H1 (cell line): Measurements from ENCODE around the gene INSYN2A. TPM values are rescaled to one million over a fixed set of nuclear protein-coding genes. Genes with fewer than 3 reads are reported as not detected.

Experiments used
- CTCF ChIA-PET: fragments of 300-600 bp; sonication (Branson Sonifier 250); formaldehyde crosslinking; loops from one replicate; lab custom pipeline; 2021; ENCODE audit not compliant: partially characterized antibody; lab: Charles Lee
- POLR2A ChIA-PET: fragments of 300-600 bp; sonication (Branson Sonifier 250); formaldehyde crosslinking; loops from one replicate; lab custom pipeline; 2021; ENCODE audit warnings: inconsistent platforms; ENCODE audit not compliant: partially characterized antibody; lab: Charles Lee
- DNase-seq, 2 experiments: peaks; one replicate each; pipeline versions ENCODE4 v3.0.0 to v3.0.0-alpha.2; 2010 to 2022; ENCODE audit warnings: low spot score in 2 of 2, low read depth in 1 of 2, mixed read lengths in 1 of 2
- FAIRE-seq: peaks from 2 replicates; lab custom pipeline; 2011; peaks lifted over from hg19 to GRCh38; lab: Jason Lieb, UNC
- H2AFZ ChIP-seq: 2 replicates; pipeline ENCODE4 v1.8.1; 2012; ENCODE audit warnings: low read length, inconsistent platforms
- H2AK5ac ChIP-seq: 2 replicates; pipeline ENCODE4 v1.6.1; 2013; ENCODE audit warnings: low read depth, low read length
- H2BK120ac ChIP-seq: replicated peaks from 2 replicates; pipeline ENCODE3; 2013; ENCODE audit warnings: low read depth, low read length, inconsistent platforms
- H2BK12ac ChIP-seq: 2 replicates; pipeline ENCODE4 v1.6.1; 2013; ENCODE audit warnings: low read depth, low read length
- H2BK15ac ChIP-seq: 2 replicates; pipeline ENCODE4 v1.6.1; 2013; ENCODE audit warnings: low read length
- H2BK20ac ChIP-seq: 2 replicates; pipeline ENCODE4 v1.6.1; 2013; ENCODE audit warnings: low read length
- H2BK5ac ChIP-seq: 2 replicates; pipeline ENCODE4 v1.6.1; 2013; ENCODE audit warnings: low read depth, low read length
- H3K14ac ChIP-seq: 2 replicates; pipeline ENCODE4 v1.6.1; 2013; ENCODE audit warnings: inconsistent platforms; ENCODE audit not compliant: insufficient read length
- H3K18ac ChIP-seq: 2 replicates; pipeline ENCODE4 v1.6.1; 2013; ENCODE audit warnings: low read length; ENCODE audit errors: extremely low read depth
- H3K23ac ChIP-seq: 2 replicates; pipeline ENCODE4 v1.6.1; 2013; ENCODE audit warnings: inconsistent platforms; ENCODE audit not compliant: insufficient read length
- H3K23me2 ChIP-seq: 2 replicates; pipeline ENCODE4 v1.6.1; 2013; ENCODE audit warnings: low read depth, low read length
- H3K27ac ChIP-seq: 2 replicates; pipeline ENCODE4 v1.6.1; 2011; ENCODE audit warnings: low read depth, low read length, inconsistent platforms
- H3K27me3 ChIP-seq, 4 experiments: replicated peaks in 1 of 4; 1 replicate in 1 of 4; 2 replicates in 3 of 4; pipeline versions ENCODE4 v1.6.1 to v1.8.1; 2011 to 2013; ENCODE audit warnings: low read length in 3 of 4, mild to moderate bottlenecking in 3 of 4, inconsistent platforms in 2 of 4, mixed read lengths in 2 of 4, moderate library complexity in 1 of 4; ENCODE audit not compliant: control insufficient read depth in 3 of 4, insufficient read depth in 3 of 4; ENCODE audit errors: extremely low read depth in 1 of 4
- H3K36me3 ChIP-seq, 4 experiments: 2 replicates each; pipeline versions ENCODE4 v1.6.1 to v1.8.1; 2011 to 2013; ENCODE audit warnings: mild to moderate bottlenecking in 4 of 4, low read length in 3 of 4, moderate library complexity in 2 of 4, control low read depth in 1 of 4, inconsistent platforms in 1 of 4; ENCODE audit not compliant: insufficient read depth in 4 of 4, control insufficient read depth in 2 of 4
- H3K4ac ChIP-seq: replicated peaks from 2 replicates; pipeline ENCODE3; 2013; ENCODE audit warnings: low read length, low read depth, mixed read lengths, inconsistent platforms; ENCODE audit not compliant: insufficient read length
- H3K4me1 ChIP-seq, 4 experiments: replicated peaks in 1 of 4; 1 replicate in 1 of 4; 2 replicates in 3 of 4; pipeline versions ENCODE4 v1.6.1 to v1.8.1; 2011 to 2013; ENCODE audit warnings: low read length in 3 of 4, inconsistent platforms in 2 of 4, mixed read lengths in 1 of 4; ENCODE audit not compliant: insufficient read depth in 4 of 4, control insufficient read depth in 3 of 4
- H3K4me2 ChIP-seq, 2 experiments: 2 replicates each; pipeline versions ENCODE4 v1.6.1 to v1.8.1; 2011 to 2013; ENCODE audit warnings: low read depth in 2 of 2, low read length in 2 of 2, control low read depth in 1 of 2, inconsistent platforms in 1 of 2, mild to moderate bottlenecking in 1 of 2; ENCODE audit not compliant: insufficient read depth in 1 of 2
- H3K4me3 ChIP-seq, 4 experiments: fragments of 200-600, 300-600 bp in 1 of 4; sonication (generic), shearing (Covaris generic), sonication (Bioruptor Twin) in 1 of 4; 2 replicates each; pipeline versions ENCODE4 v1.5.1 to v1.8.1; 2011 to 2016; ENCODE audit warnings: low read length in 4 of 4, low read depth in 3 of 4, control low read depth in 2 of 4, inconsistent platforms in 2 of 4, mild to moderate bottlenecking in 2 of 4, mixed read lengths in 1 of 4, moderate library complexity in 1 of 4; ENCODE audit not compliant: insufficient read depth in 2 of 4; ENCODE audit errors: extremely low read depth in 1 of 4
- H3K56ac ChIP-seq: replicated peaks from 2 replicates; pipeline ENCODE3; 2013; ENCODE audit warnings: low read depth, mild to moderate bottlenecking, mixed read lengths, low read length, inconsistent platforms; ENCODE audit not compliant: insufficient read length
- H3K79me1 ChIP-seq: 2 replicates; pipeline ENCODE4 v1.6.1; 2013; ENCODE audit warnings: low read depth, low read length, control low read depth
- H3K79me2 ChIP-seq, 2 experiments: 2 replicates each; pipeline versions ENCODE4 v1.6.1 to v1.8.1; 2012 to 2013; ENCODE audit warnings: low read length in 2 of 2, mild to moderate bottlenecking in 2 of 2, inconsistent platforms in 1 of 2; ENCODE audit not compliant: insufficient read depth in 2 of 2, control insufficient read depth in 1 of 2
- H3K9ac ChIP-seq, 4 experiments: replicated peaks in 1 of 4; 1 replicate in 1 of 4; 2 replicates in 3 of 4; pipeline versions ENCODE4 v1.6.1 to v1.8.1; 2011 to 2013; ENCODE audit warnings: low read depth in 3 of 4, low read length in 3 of 4, control low read depth in 2 of 4, mild to moderate bottlenecking in 2 of 4, moderate library complexity in 2 of 4, inconsistent platforms in 1 of 4; ENCODE audit errors: extremely low read depth in 1 of 4
- H3K9me3 ChIP-seq, 2 experiments: 2 replicates each; pipeline versions ENCODE4 v1.6.1 to v1.8.1; 2012 to 2013; ENCODE audit warnings: mild to moderate bottlenecking in 2 of 2, moderate library complexity in 2 of 2, control low read depth in 1 of 2, inconsistent platforms in 1 of 2, low read depth in 1 of 2, low read length in 1 of 2, mixed read lengths in 1 of 2; ENCODE audit not compliant: insufficient read depth in 2 of 2
- H4K20me1 ChIP-seq, 2 experiments: replicated peaks in 1 of 2; 2 replicates each; pipeline versions ENCODE3 to v1.8.1; 2011 to 2013; ENCODE audit warnings: inconsistent platforms in 2 of 2, low read length in 2 of 2, mild to moderate bottlenecking in 1 of 2; ENCODE audit not compliant: insufficient read depth in 2 of 2, control insufficient read depth in 1 of 2
- H4K5ac ChIP-seq: 2 replicates; pipeline ENCODE4 v1.6.1; 2013; ENCODE audit warnings: low read length, low read depth, mixed read lengths, inconsistent platforms; ENCODE audit not compliant: insufficient read length
- H4K8ac ChIP-seq: 2 replicates; pipeline ENCODE4 v1.8.0; 2013; ENCODE audit warnings: mild to moderate bottlenecking, moderate library complexity, low read length, inconsistent platforms; ENCODE audit not compliant: insufficient read depth; ENCODE audit errors: extremely low read depth
- H4K91ac ChIP-seq: replicated peaks from 2 replicates; pipeline ENCODE3; 2013; ENCODE audit warnings: low read length, mixed read lengths, inconsistent platforms; ENCODE audit not compliant: insufficient read length
- BRCA1 ChIP-seq: IDR thresholded peaks from 2 replicates; pipeline ENCODE4 v1.6.1; 2012; ENCODE audit warnings: low read depth, low read length, improper control_type of control experiment
- CEBPB ChIP-seq: IDR thresholded peaks from 2 replicates; pipeline ENCODE4 v1.6.1; 2012; ENCODE audit warnings: low read depth, low read length
- CHD2 ChIP-seq: IDR thresholded peaks from 2 replicates; pipeline ENCODE4 v1.6.1; 2012; ENCODE audit warnings: low read length, improper control_type of control experiment
- GTF2F1 ChIP-seq: IDR thresholded peaks from 2 replicates; pipeline ENCODE4 v1.6.1; 2012; ENCODE audit warnings: low read depth, low read length, improper control_type of control experiment, borderline replicate concordance
- RAD21 ChIP-seq, 2 experiments: IDR thresholded peaks in 1 of 2; conservative IDR thresholded peaks in 1 of 2; 2 replicates each; pipeline ENCODE4 v1.6.1; 2011; ENCODE audit warnings: low read depth in 2 of 2, low read length in 2 of 2, improper control_type of control experiment in 1 of 2, inconsistent platforms in 1 of 2, mild to moderate bottlenecking in 1 of 2, moderate library complexity in 1 of 2
- RBBP5 ChIP-seq: IDR thresholded peaks from 2 replicates; pipeline ENCODE4 v1.7.1; 2012; ENCODE audit warnings: low read depth, mild to moderate bottlenecking, inconsistent platforms, low read length, moderate library complexity, borderline replicate concordance
- SAP30 ChIP-seq: fragments of 300-600 bp; sonication (generic); IDR thresholded peaks from 2 replicates; pipeline ENCODE4 v1.7.1; 2012; ENCODE audit warnings: low read length, moderate library complexity, mild to moderate bottlenecking, inconsistent platforms; ENCODE audit not compliant: insufficient read depth, insufficient replicate concordance
- SIRT6 ChIP-seq: IDR thresholded peaks from one replicate; pipeline ENCODE4 v1.7.1; 2012; ENCODE audit warnings: low read length, inconsistent platforms
- TBP ChIP-seq: IDR thresholded peaks from 2 replicates; pipeline ENCODE4 v1.6.1; 2011; ENCODE audit warnings: low read depth, low read length, improper control_type of control experiment
- WGBS, 2 experiments: shearing (Covaris generic) in 1 of 2; methylation state at CpG; one replicate each; pipeline versions ENCODE4 v1.1.6 to v1.1.7; 2013 to 2015; ENCODE audit warnings: low lambda C conversion rate in 2 of 2, mixed read lengths in 2 of 2, inconsistent platforms in 1 of 2, low coverage in 1 of 2, missing lambda C conversion rate in 1 of 2; ENCODE audit not compliant: insufficient replicate concordance in 2 of 2, insufficient coverage in 1 of 2, insufficient read length in 1 of 2; ENCODE audit errors: extremely low coverage in 1 of 2, missing lambda C conversion rate in 1 of 2; 5-methylcytosine and 5-hydroxymethylcytosine counted together
- long read RNA-seq, 2 experiments: library from RNA in 1 of 2; library from capped mRNA in 1 of 2; stranded (forward); transcript quantifications; one replicate each; pipeline ENCODE4 v2.0.0, GENCODE V29; 2021; ENCODE audit warnings: inconsistent platforms in 1 of 2
- polyA minus RNA-seq, 3 experiments: library from RNA; depleted of rRNA, polyadenylated mRNA; stranded (reverse); fragments of >200 nt; gene quantifications; 1 replicate in 2 of 3; 2 replicates in 1 of 3; pipeline ENCODE4 v1.2.3, GENCODE V29; 2011
- polyA plus RNA-seq, 7 experiments: library from polyadenylated mRNA; depleted of rRNA in 3 of 7; stranded (reverse) in 5 of 7; unstranded in 2 of 7; fragments of >200 nt in 5 of 7; fragments of 200-250 nt in 2 of 7; gene quantifications; 1 replicate in 5 of 7; 2 replicates in 1 of 7; 4 replicates in 1 of 7; pipeline versions ENCODE4 v1.2.1 to v1.2.3, GENCODE V29; 2011 to 2013; ENCODE audit warnings: missing spikeins in 2 of 7, mixed read lengths in 2 of 7
- total RNA-seq: library from RNA; stranded (reverse); fragmentation: NEBNext Ultra II Directional; extraction: Animal tissue kit (Norgen Biotek cat#: 25700); gene quantifications from 2 replicates; pipeline ENCODE4 v1.2.1, GENCODE V29; 2021

The INSYN2A gene
- total RNA-seq (0.19 TPM in 2 replicates), polyA plus RNA-seq (2011; rRNA removed) (0.08 and 0.11 TPM in 2 replicates), polyA minus RNA-seq (2011; rRNA and poly(A)+ RNA removed) (0.10 and 0.22 TPM in 2 replicates)
- 0.09 TPM for polyA plus RNA-seq (2011; cell fraction: cytosol; rRNA removed)
- polyA plus RNA-seq (2011; cell fraction: nucleus; rRNA removed) = 0.19 TPM
- polyA plus RNA-seq (2012, experiment 1 of 2) = 0.09 to 0.23 TPM (median 0.18 TPM) in 4 replicates
- not detected for polyA plus RNA-seq (2012, experiment 2 of 2)
- 0.14 TPM for polyA plus RNA-seq (2013, experiment 1 of 2)
- 0.13 TPM for polyA plus RNA-seq (2013, experiment 2 of 2)
- not detected for polyA minus RNA-seq (2011; cell fraction: cytosol; rRNA and poly(A)+ RNA removed)
- polyA minus RNA-seq (2011; cell fraction: nucleus; rRNA and poly(A)+ RNA removed) = not detected
- long read RNA-seq, experiment 1 = 0 reads
- long read RNA-seq, experiment 2 = 0 reads

DNA sequence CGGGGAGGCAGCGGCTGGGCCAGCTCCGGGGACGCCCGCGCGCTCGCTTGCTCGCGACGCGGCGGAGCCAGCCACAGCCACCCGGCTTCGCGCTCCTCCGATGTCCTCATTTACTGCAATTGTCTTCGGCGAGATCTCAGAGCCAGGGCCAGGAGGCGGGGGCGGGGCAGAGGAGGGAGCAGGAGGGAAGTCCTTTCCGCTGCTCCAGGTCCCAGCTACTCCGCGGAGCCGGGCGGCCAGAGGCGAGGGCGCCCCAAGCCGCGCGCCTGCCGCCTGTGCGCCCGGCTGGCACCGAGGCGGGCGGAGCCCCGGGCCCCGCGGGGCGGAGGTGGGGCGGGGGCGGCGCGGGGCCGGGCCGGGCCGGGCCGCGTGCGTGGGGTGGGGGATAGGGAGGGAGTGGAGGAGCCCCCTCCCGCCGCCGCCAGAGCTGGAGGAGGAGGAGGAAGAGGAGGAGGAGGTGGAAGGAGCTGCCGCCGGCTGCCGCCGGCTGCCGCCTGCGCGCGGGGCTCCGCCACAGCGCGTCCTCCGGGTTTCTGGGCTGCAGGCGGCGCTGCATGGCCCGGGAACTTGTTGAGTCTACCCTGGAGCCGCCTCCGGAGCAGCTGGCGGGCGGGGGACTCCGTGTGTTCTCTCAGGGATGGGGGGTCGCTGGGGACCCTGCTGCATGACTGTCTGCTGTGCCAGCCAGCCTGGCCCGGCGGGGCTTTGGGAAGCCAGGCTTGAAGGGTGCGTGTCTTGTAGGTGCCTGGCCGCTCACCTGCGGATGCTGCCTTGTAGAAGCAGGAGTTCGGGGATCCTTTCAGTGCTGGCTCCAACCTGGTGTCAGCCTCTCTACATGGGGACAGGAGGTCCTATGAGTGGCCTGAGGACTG is at the start of gene INSYN2A:
Gene INSYN2A, minus strand, starts transcription at position 310 of the 872 bp plus-strand sequence. CDS start 20,196 bp downstream, outside the sequence.
- WGBS, 2 experiments = 7% methylated on average over 28 of the region's 81 CpGs; no CpG with 5 or more reads in 1 of the 2 experiments
- no peak within 1 kb of the TSS for H3K56ac ChIP-seq
- H2BK120ac ChIP-seq = no peak within 1 kb of the TSS
- no peak within 1 kb of the TSS for H2AFZ ChIP-seq
- H3K79me2 ChIP-seq = no peaks in the 10 kb centered on the region
- H3K9me3 ChIP-seq = no peaks in the 10 kb centered on the region
- peaks cover 13% of the 10 kb centered on the region; the same call in 1 of the 2 replicates for H3K23me2 ChIP-seq
- peak within 1 kb of the TSS; percentile 53 for H3K4ac ChIP-seq
- H3K27me3 ChIP-seq = peaks cover 0 to 34% (median 17%) of the 10 kb centered on the region in 4 experiments; a peak in 6 of 7 replicates
- no peak within 1 kb of the TSS for H3K14ac ChIP-seq
- no peaks in the 10 kb centered on the region for H3K36me3 ChIP-seq
- H3K27ac ChIP-seq = no peak within 1 kb of the TSS
- 0 out of 2 replicates have a peak within 1 kb of the TSS, but pooled peaks have one; percentile 61 for H2AK5ac ChIP-seq
- peaks cover 11 to 12% of the 10 kb centered on the region in 2 experiments for H4K20me1 ChIP-seq
- H3K4me1 ChIP-seq = peaks cover 3 to 9% (median 7%) of the 10 kb centered on the region in 4 experiments; a peak in 5 of 7 replicates
- no peak within 1 kb of the TSS for H2BK12ac ChIP-seq
- H2BK15ac ChIP-seq = no peak within 1 kb of the TSS
- ChIA-PET CTCF (interaction anchor here (1.1 to 1.4 kb wide), 2 partner anchors 260 to 381 kb away, joined by 3 to 4 read pairs; no protein-coding TSS in a partner anchor), POLR2A (interaction anchor here (0.6 to 2.1 kb wide), 3 partner anchors 9 to 50 kb away, joined by 3 to 6 read pairs (median 4); no protein-coding TSS in a partner anchor)
- no peak within 1 kb of the TSS for H4K5ac ChIP-seq
- H4K8ac ChIP-seq = peak within 1 kb of the TSS; percentile 37; the same call in 1 of the 2 replicates
- no peak within 1 kb of the TSS for H3K23ac ChIP-seq
- H3K9ac ChIP-seq = peak within 1 kb of the TSS in 2 of 4 experiments; percentile 17 to 67; a peak in 3 of 7 replicates
- H3K18ac ChIP-seq = peak within 1 kb of the TSS; percentile 6; the same call in 1 of the 2 replicates
- peak within 1 kb of the TSS; percentile 93 to 97 for H3K4me2 ChIP-seq
- no peak within 1 kb of the TSS for H2BK20ac ChIP-seq
- no peak within 1 kb of the TSS for H2BK5ac ChIP-seq
- FAIRE-seq (no peak), DNase-seq (peak in 1 of 2 experiments; percentile 76)
- H3K4me3 ChIP-seq = peak within 1 kb of the TSS; percentile 44 to 66 (median 49)
- H4K91ac ChIP-seq = no peak within 1 kb of the TSS
- no peaks in the 10 kb centered on the region for H3K79me1 ChIP-seq
- TF ChIP-seq RAD21 (IDR thresholded peaks at IDR 0.05 in 1 of 2, conservative IDR thresholded peaks at IDR 0.05 in 1 of 2; ENCODE audit: low read depth in 2 of 2, low read length in 2 of 2) = peak; percentile 41 to 54
- no peak for TF ChIP-seq SIRT6
- TF ChIP-seq RBBP5 = no peak
- no peak for TF ChIP-seq SAP30
- TF ChIP-seq TBP = no peak
- TF ChIP-seq BRCA1 = no peak
- TF ChIP-seq CEBPB = no peak
- TF ChIP-seq GTF2F1 = no peak
- no peak for TF ChIP-seq CHD2
